Upper lobe of left lung (tissue), 6 donors: ENCODE results near the gene KRTAP9-2. TPM values are rescaled to one million over a fixed set of nuclear protein-coding genes. Genes with fewer than 3 reads are reported as not detected.
"Not testable (repeated sequence)": the region's sequence is repeated elsewhere in the genome, so short reads cannot be mapped to it uniquely, and the experiment has no call there.

Experiments used
- ATAC-seq, 2 donors: fragments of 200-7000 bp; cut with Tn5 transposase; one replicate each; pipeline ENCODE4 v1.9.1; 2022; ENCODE audit warnings: mild to moderate bottlenecking in 2 of 2, moderate library complexity in 2 of 2; ENCODE audit not compliant: low FRiP score in 2 of 2
- DNase-seq, 2 donors: peaks; one replicate each; pipeline ENCODE4 v3.0.0-alpha.2; 2019 to 2020
- H3K27ac ChIP-seq, 4 donors: fragments of 200-600 bp; sonication (generic); one replicate each; pipeline ENCODE4 v1.5.1; 2016 to 2019
- H3K27me3 ChIP-seq, 4 donors: fragments of 200-600 bp; sonication (generic); one replicate each; pipeline ENCODE4 v1.5.1; 2017 to 2019
- H3K36me3 ChIP-seq, 4 donors: fragments of 200-600 bp; sonication (generic); one replicate each; pipeline ENCODE4 v1.5.1; 2016 to 2019
- H3K4me1 ChIP-seq, 4 donors: fragments of 200-600 bp; sonication (generic); one replicate each; pipeline ENCODE4 v1.5.1; 2018 to 2019
- H3K4me3 ChIP-seq, 4 donors: fragments of 200-600 bp; sonication (generic); one replicate each; pipeline ENCODE4 v1.5.1; 2017 to 2019; ENCODE audit warnings: mild to moderate bottlenecking in 2 of 4, moderate library complexity in 1 of 4
- H3K9me3 ChIP-seq, 4 donors: fragments of 200-600 bp; sonication (generic); one replicate each; pipeline ENCODE4 v1.5.1; 2018 to 2019
- CTCF ChIP-seq, 6 experiments: fragments of 450-650 bp in 4 of 6; fragments of 200-600 bp in 2 of 6; sonication (generic) in 2 of 6; IDR thresholded peaks; one replicate each; pipeline ENCODE4 v1.5.1; 2016 to 2019; ENCODE audit warnings: antibody characterized with exemption in 6 of 6
- EP300 ChIP-seq, 4 donors: sonication (generic); formaldehyde crosslinking; IDR thresholded peaks; one replicate each; pipeline ENCODE4 v1.5.1; 2017; ENCODE audit warnings: antibody characterized with exemption in 4 of 4, control low read depth in 2 of 4
- POLR2A ChIP-seq, 4 donors: fragments of 450-650 bp; IDR thresholded peaks; one replicate each; pipeline ENCODE4 v1.5.1; 2016 to 2017; ENCODE audit warnings: antibody characterized with exemption in 4 of 4, mild to moderate bottlenecking in 2 of 4
- POLR2AphosphoS5 ChIP-seq, 2 donors: sonication (generic); formaldehyde crosslinking; IDR thresholded peaks; one replicate each; pipeline ENCODE4 v1.5.1; 2017; ENCODE audit warnings: antibody characterized with exemption in 2 of 2
- WGBS, 2 donors: methylation state at CpG; one replicate each; pipeline ENCODE4 v1.1.5; 2017 to 2018; 5-methylcytosine and 5-hydroxymethylcytosine counted together
- total RNA-seq, 6 donors: library from RNA; depleted of rRNA in 4 of 6; stranded (reverse); fragments of >200 nt in 4 of 6; gene quantifications; one replicate each; pipeline versions ENCODE4 v1.1.0 to v1.2.1, GENCODE V29; 2016 to 2021
- donor health status: DM: no; HTN: no; CAD: no; lungs with moderate emphysema.
- donor health status: DM: no; HTN: yes; CAD: no; lungs with severe emphysema.

The KRTAP9-2 gene
- total RNA-seq, 6 donors from 2014 or later: not detected

DNA sequence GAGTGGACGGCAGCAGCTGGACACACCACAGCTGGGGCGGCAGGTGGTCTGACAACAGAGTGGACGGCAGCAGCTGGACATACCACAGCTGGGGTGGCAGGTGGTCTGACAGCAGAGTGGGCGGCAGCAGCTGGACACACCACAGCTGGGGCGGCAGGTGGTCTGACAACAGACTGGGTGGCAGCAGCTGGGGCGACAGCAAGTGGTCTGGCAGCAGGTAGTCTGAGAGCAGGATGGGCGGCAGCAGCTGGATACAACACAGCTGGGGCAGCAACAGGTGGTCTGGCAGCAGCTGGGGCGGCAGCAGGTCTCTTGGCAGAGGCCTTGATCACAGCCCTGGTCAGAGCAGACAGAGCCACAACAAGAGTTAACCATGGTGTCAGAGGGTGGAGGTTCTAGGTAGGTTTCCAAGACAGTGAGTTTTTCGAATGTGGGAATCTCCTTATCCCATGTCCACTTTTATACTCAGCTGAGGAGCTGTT lies 41.9 kb upstream of the KRTAP9-2 start, which contains the start of gene KRTAP4-1:
KRTAP4-1 (minus strand) TSS at position 432 of the 482 bp plus-strand sequence; CDS start at position 375, 57 bp downstream.
- Histone ChIP-seq H3K4me1 (no peaks in the 10 kb centered on the region), H3K4me3 (no peak within 1 kb of the TSS), H3K27me3 (no peaks in the 10 kb centered on the region), H3K27ac (no peak within 1 kb of the TSS), H3K9me3 (no peaks in the 10 kb centered on the region), H3K36me3 (no peaks in the 10 kb centered on the region)
- no peak for ATAC-seq
- DNase-seq: peak in 1 of 2 donors; percentile 65
- WGBS, 2 donors: 51 to 63% methylated on average over 3 to 7 of the region's 9 CpGs
- TF ChIP-seq EP300 (IDR thresholded peaks at IDR 0.05): no peak
- TF ChIP-seq CTCF (IDR thresholded peaks at IDR 0.05): no peak

GRCh38 chr17:41185001-41185400 lies 41.4 kb upstream of the KRTAP9-2 start:
- no peak for DNase-seq
- no peak overlapping the region for H3K27ac ChIP-seq
- H3K4me1 ChIP-seq: no peaks in the 10 kb centered on the region
- TF ChIP-seq POLR2AphosphoS5 (IDR thresholded peaks at IDR 0.05) (no peak), CTCF (IDR thresholded peaks at IDR 0.05) (no peak), EP300 (IDR thresholded peaks at IDR 0.05) (no peak), POLR2A (IDR thresholded peaks at IDR 0.05) (no peak)
- no peaks in the 10 kb centered on the region for H3K27me3 ChIP-seq
- no peak overlapping the region for H3K4me3 ChIP-seq
- H3K9me3 ChIP-seq: no peaks in the 10 kb centered on the region
- WGBS, 2 donors: 56 to 57% methylated on average over 1 of the region's 1 CpG
- no peaks in the 10 kb centered on the region for H3K36me3 ChIP-seq
- no peak for ATAC-seq

- H3K4me3 ChIP-seq: no peak overlapping the region
- H3K9me3 ChIP-seq: no peaks in the 10 kb centered on the region
- no peak for ATAC-seq
Observed at GRCh38 chr17:41186872-41187271, 39.6 kb upstream of the KRTAP9-2 start.

GRCh38 chr17:41189837-41190318 lies 36.6 kb upstream of the KRTAP9-2 start, which contains the start of gene KRTAP9-1:
Gene KRTAP9-1 (plus strand): TSS chr17:41189887. CDS start chr17:41189887, 0 bp downstream.
- H3K9me3 ChIP-seq, H3K27ac ChIP-seq, H3K36me3 ChIP-seq, H3K4me3 ChIP-seq, H3K4me1 ChIP-seq, H3K27me3 ChIP-seq, ATAC-seq: not testable (repeated sequence)
- WGBS, 2 donors: 50% methylated on average over 1 of the region's 1 CpG; no CpG with 5 or more reads in 1 of the 2 donors
- peak in 1 of 2 donors; percentile 62 for DNase-seq

More at GRCh38 chr17:41186872-41187271, 39.6 kb upstream of the KRTAP9-2 start:
- 83 to 96% methylated on average over 2 of the region's 2 CpGs for WGBS, 2 donors
- no peak overlapping the region for H3K27ac ChIP-seq
- H3K36me3 ChIP-seq: no peaks in the 10 kb centered on the region
- no peaks in the 10 kb centered on the region for H3K27me3 ChIP-seq
- no peaks in the 10 kb centered on the region for H3K4me1 ChIP-seq
- TF ChIP-seq EP300 (IDR thresholded peaks at IDR 0.05) (no peak), POLR2AphosphoS5 (IDR thresholded peaks at IDR 0.05) (no peak), CTCF (IDR thresholded peaks at IDR 0.05) (no peak), POLR2A (IDR thresholded peaks at IDR 0.05) (no peak)
- DNase-seq: peak in 1 of 2 donors; percentile 10

GRCh38 chr17:41190328-41190727 lies 36.1 kb upstream of the KRTAP9-2 start:
- H3K4me3 ChIP-seq: no peak overlapping the region
- no peak for ATAC-seq
- TF ChIP-seq POLR2A (IDR thresholded peaks at IDR 0.05) (no peak), EP300 (IDR thresholded peaks at IDR 0.05) (no peak), CTCF (IDR thresholded peaks at IDR 0.05) (no peak), POLR2AphosphoS5 (IDR thresholded peaks at IDR 0.05) (no peak)

More at GRCh38 chr17:41190328-41190727, 36.1 kb upstream of the KRTAP9-2 start:
- Histone ChIP-seq H3K36me3 (no peaks in the 10 kb centered on the region), H3K9me3 (no peaks in the 10 kb centered on the region), H3K4me1 (no peaks in the 10 kb centered on the region), H3K27me3 (no peaks in the 10 kb centered on the region), H3K27ac (no peak overlapping the region)
- no peak for DNase-seq
- WGBS, 2 donors: 81 to 88% methylated on average over 1 to 3 of the region's 3 CpGs
